ENCODE data around the gene IL32. TPM values are rescaled to one million over a fixed set of nuclear protein-coding genes. Genes with fewer than 3 reads are reported as not detected.
"Not testable (repeated sequence)": the region's sequence is repeated elsewhere in the genome, so short reads cannot be mapped to it uniquely, and the experiment has no call there.

IL32 gene
- total RNA-seq, 4 donors from 2014 or later, result 93.3 to 676 (median 590) TPM

GRCh38 chr16:3051009-3051408, 14.4 kb upstream of the IL32 start:
- Histone ChIP-seq H3K4me3 (no peak overlapping the region), H3K9me3 (no peaks in the 10 kb centered on the region), H3K4me1 (peaks cover 0 to 23% (median 10%) of the 10 kb centered on the region in 4 donors), H3K36me3 (no peaks in the 10 kb centered on the region), H3K27ac (no peak overlapping the region), H3K27me3 (peaks cover 0 to 29% of the 10 kb centered on the region in 2 donors)
- TF ChIP-seq POLR2A (IDR thresholded peaks at IDR 0.05), result no peak
- TF ChIP-seq CTCF (IDR thresholded peaks at IDR 0.05), result no peak
- DNase-seq, result no peak

GRCh38 chr16:3051494-3051893, 13.9 kb upstream of the IL32 start:
- TF ChIP-seq CTCF (IDR thresholded peaks at IDR 0.05), result no peak
- no peak for TF ChIP-seq POLR2A (IDR thresholded peaks at IDR 0.05)
- Histone ChIP-seq H3K27ac (no peak overlapping the region), H3K36me3 (no peaks in the 10 kb centered on the region), H3K9me3 (no peaks in the 10 kb centered on the region), H3K4me3 (no peak overlapping the region), H3K4me1 (peaks cover 0 to 19% (median 5%) of the 10 kb centered on the region in 4 donors), H3K27me3 (peaks cover 0 to 24% of the 10 kb centered on the region in 2 donors)
- no peak for DNase-seq

- Histone ChIP-seq H3K27me3 (peaks cover 0 to 11% of the 10 kb centered on the region in 2 donors), H3K4me1 (peaks cover 0 to 12% (median under 1%) of the 10 kb centered on the region in 4 donors)
- not testable (repeated sequence) for DNase-seq, H3K4me3 ChIP-seq, H3K9me3 ChIP-seq, H3K27ac ChIP-seq, H3K36me3 ChIP-seq
These were observed 12.7 kb upstream of the IL32 start for GRCh38 chr16:3052571-3053329.

- not testable (repeated sequence) for H3K9me3 ChIP-seq, H3K27ac ChIP-seq, DNase-seq, H3K27me3 ChIP-seq, H3K4me3 ChIP-seq, H3K36me3 ChIP-seq
- H3K4me1 ChIP-seq, result peaks cover 0 to 18% (median 5%) of the 10 kb centered on the region in 4 donors
These were observed 12.1 kb upstream of the IL32 start for GRCh38 chr16:3053330-3053710.

- peaks cover 4 to 24% (median 13%) of the 10 kb centered on the region in 4 donors for H3K4me1 ChIP-seq
- TF ChIP-seq POLR2A (IDR thresholded peaks at IDR 0.05) (no peak), CTCF (IDR thresholded peaks at IDR 0.05) (no peak)
- peak overlapping the region in 2 of 4 donors; percentile 39 to 46 for H3K27ac ChIP-seq
- H3K36me3 ChIP-seq, result no peaks in the 10 kb centered on the region
- no peak for DNase-seq
- H3K4me3 ChIP-seq, result no peak overlapping the region
- peaks cover 0 to 3% of the 10 kb centered on the region in 2 donors for H3K27me3 ChIP-seq
- H3K9me3 ChIP-seq, result no peaks in the 10 kb centered on the region
These were observed 10.3 kb upstream of the IL32 start for GRCh38 chr16:3054965-3055733.

- not testable (repeated sequence) for H3K27me3 ChIP-seq, H3K9me3 ChIP-seq, H3K36me3 ChIP-seq, H3K4me3 ChIP-seq, DNase-seq
- peak overlapping the region in 2 of 4 donors; percentile 39 to 46 for H3K27ac ChIP-seq
- peaks cover 4 to 24% (median 13%) of the 10 kb centered on the region in 4 donors for H3K4me1 ChIP-seq
These were observed 9.7 kb upstream of the IL32 start for GRCh38 chr16:3055734-3056115.

Measured in Peyer's patch (tissue), 4 donors.